Limb (tissue), 2 donors: Measurements from ENCODE around the gene FTH1.
A peak's percentile ranks its signal among the peaks of the same experiment; 100 is the strongest.
"Not testable (repeated sequence)": the region's sequence is repeated elsewhere in the genome, so short reads cannot be mapped to it uniquely, and the experiment has no call there.

Source experiments
- DNase-seq, 2 donors: peaks; one replicate each; pipeline ENCODE4 v3.0.0-alpha.2; 2016; ENCODE audit errors: extremely low spot score in 2 of 2

FTH1 gene

GRCh38 chr11:61978703-61979661, 11.5 kb upstream of the FTH1 start:
- DNase-seq: no peak

- DNase-seq: no peak
Measured at GRCh38 chr11:61976813-61977475, 9.5 kb upstream of the FTH1 start.

DNA sequence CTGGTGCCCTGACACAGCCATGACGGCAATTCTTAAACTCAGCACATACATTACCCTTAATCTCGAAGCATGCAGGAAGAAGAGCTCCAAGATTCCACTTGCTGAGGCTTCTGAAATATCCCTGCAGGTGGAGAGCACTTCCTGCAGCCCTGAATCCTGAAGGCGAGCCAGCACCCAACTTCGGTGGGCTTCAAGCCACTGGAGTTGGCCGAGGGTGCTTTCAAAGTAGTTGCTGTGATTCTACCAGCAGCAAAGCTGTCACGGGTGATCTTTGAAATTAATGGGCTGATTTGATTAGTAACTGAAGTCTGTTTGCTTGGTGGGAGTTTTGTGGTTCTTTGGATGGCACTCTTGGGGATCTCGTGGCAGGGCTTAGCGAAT, 9.0 kb upstream of the FTH1 start:
- no peak for DNase-seq

DNA sequence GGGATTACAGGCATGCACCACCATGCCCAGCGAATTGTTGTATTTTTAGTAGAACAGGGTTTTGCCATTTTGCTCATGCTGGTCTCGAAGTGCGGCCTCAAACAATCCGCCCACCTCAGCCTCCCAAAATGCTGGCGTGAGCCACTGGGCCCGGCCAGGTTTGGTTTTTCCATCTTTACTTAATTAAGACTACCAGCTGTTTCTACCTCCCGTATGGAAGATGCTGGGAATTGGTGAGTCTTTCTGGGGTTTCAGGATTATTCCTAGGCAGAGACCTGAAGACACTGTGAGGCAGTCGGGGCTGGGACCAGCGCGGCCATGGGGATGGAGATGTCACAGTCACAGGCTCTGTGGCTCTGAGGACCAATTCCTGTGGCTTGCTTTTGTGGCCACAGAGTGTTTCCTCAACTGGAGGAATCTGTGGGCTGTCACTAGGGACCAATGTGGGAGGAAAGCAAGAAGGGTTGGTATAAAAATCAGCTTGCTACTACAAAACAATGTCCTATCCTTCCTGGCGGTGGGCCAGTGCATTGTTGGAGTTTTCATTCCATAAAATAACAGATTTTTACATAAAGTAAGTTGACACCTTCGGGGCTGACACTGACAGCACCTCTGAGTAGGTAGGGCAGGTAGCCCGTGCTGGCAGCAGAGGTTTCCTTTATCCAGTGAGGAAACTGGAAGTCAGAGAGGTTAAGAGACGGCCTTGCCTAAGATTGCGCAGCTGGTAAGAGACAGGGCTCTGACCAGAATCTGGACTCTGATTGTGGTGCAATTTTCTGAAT, 8.4 kb upstream of the FTH1 start:
- DNase-seq: no peak

DNA sequence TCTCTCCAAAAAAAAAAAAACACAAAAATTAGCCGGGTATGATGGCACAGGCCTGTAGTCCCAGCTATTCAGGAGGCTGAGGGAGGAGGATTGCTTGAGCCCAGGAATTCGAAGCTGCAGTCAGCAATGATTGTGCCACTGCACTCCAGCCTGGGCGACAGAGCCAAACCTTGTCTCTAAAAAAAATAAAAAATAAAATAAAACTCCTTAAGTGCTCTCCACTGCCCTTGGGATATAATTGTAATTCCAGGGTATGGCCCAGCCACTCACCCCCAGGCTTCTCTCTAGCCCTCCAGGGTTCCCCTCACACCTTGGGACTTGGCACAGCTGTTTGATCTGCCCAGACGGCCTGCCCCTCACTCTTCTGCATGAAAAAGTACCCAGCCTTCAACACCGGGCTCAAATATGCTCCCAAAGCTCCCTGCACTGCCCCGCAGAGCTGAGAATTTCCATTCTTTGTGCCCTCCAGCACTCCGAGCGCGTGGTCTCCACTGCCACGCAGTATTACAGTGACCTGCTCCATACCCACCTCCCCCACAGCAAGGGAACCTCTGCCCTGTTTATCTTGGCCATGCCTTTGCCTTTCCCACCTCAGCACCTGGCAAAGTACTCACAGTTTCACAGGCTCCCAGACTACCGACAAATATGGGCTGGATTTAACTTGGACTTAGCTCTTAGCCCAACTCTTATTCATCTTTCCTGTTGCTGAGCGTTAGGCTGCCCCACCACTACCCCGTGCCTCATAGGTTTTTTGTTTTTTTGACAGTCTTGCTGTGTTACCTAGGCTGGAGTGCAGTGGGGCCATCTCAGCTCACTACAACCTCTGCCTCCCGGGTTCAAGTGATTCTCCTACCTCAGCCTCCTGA, 7.6 kb upstream of the FTH1 start:
- DNase-seq: peak; percentile 30 to 60

DNA sequence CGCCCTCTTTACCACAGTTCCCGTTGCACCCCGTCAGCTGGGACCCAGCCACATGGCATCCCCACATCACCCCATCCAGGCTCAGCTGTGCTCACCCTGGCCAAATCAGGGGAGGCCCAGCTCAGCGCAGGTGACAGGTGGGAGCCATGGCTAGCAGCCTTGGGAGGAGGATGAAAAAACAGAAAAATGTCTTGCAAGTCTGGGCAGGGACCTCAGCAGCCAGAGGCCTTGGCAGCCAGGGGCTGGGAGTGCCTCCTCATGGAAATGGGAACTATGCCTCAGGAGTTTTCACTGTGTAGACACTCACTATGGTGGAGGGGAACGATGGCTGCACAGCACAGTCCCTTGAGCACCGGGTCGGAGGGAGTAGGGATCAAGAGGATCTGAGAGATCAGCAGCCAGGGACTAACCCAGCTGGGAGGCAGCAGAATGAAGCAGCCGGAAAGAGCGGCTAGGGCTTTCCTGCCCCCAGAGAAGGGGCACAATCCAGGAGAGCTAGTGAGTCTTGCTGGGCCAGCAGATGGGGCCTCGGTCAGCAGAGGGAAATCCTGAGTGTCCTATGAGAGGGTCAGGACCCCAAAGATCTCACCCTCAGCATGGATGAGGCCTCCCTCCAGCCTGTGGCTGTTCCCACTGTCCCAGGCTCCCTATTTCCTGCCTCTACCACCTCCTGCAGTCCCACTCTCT, 6.2 kb upstream of the FTH1 start:
- DNase-seq: no peak

DNA sequence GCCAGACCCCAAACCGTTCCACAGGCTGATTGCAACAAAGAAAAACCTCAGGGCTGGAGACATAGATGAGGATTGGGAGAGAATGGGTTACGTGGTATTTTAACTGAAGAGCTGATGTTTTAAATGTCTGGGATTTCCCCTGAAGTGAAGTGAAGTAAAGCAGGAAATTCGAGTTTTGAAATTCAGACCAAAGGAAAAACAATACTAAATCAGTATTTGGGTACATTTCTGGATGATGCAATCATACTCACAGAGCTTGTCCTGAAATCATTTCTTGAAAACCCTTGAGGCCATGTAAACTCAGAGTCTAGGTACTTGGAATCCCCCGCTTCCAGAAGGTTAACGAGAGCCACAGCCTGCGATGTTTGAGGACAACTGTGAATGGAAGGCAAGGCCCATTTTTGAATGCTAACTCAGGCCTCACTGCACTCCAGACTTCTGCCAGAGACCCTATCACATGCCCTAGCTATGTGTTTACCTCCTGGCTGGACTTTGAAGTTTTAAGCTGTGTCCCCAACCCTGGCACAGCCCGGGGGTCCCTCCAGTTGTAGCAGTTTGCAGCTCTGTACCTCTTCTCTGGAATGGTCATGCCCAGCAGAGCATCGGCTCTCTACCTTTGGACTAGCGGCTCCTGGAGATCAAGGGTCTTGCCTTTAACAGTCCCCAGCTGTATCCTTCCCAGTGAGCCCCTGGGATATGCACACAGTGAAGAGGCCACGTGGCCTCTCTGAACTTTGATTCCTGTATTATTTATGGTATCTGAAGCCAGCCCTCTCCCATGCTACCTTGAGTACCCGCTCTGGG, 5.4 kb upstream of the FTH1 start:
- no peak for DNase-seq

GRCh38 chr11:61972112-61972671, 4.8 kb upstream of the FTH1 start:
- no peak for DNase-seq

GRCh38 chr11:61971248-61972111, 4.0 kb upstream of the FTH1 start:
- DNase-seq: peak; percentile 92 to 95

- no peak for DNase-seq
Measured at GRCh38 chr11:61969838-61970662, 2.6 kb upstream of the FTH1 start.

GRCh38 chr11:61969391-61969758, 1.9 kb upstream of the FTH1 start:
- DNase-seq: no peak

GRCh38 chr11:61968758-61969390, 1.4 kb upstream of the FTH1 start:
- no peak for DNase-seq

- DNase-seq: peak in 1 of 2 donors; percentile 80
Measured at GRCh38 chr11:61967924-61968757, 707 bp upstream of the FTH1 start.

DNA sequence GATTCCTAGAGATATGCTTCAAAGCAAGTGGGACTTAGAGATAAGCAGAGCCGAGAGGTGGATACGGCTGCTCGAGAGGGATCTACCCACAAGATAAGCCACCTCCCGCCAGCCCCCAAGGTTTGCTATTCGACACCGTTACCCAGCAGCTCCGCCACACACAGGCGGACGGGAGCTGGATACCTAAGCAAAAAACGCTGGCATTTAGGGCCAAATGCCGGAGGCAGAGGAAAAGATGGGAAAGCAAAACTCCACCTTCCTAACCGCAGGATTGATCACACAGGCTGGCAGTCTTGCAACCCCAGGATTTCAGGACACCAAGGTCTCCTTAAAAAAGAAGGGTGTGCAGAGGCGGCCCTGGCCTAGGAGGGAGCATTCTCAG, 709 bp downstream of the FTH1 start:
- DNase-seq: no peak

- not testable (repeated sequence) for DNase-seq
Measured at GRCh38 chr11:61964666-61965271, 2.7 kb downstream of the FTH1 start.
